HAP-1 (cell line): ENCODE measurements around the gene F12.
"Not testable (repeated sequence)": the region's sequence is repeated elsewhere in the genome, so short reads cannot be mapped to it uniquely, and the experiment has no call there.

Source experiments
- DNase-seq, 2 experiments: peaks; one replicate each; pipeline ENCODE4 v3.0.0-alpha.2; 2016 to 2020; ENCODE audit warnings: low spot score in 2 of 2
- H3K27me3 ChIP-seq: fragments of 250-450 bp; sonication (Bioruptor Pico); 2 replicates; pipeline ENCODE4 v1.5.1; 2020; ENCODE audit warnings: low read depth, mild to moderate bottlenecking, moderate library complexity
- H3K36me3 ChIP-seq: fragments of 250-450 bp; sonication (Bioruptor Pico); replicated peaks from 2 replicates; pipeline ENCODE4 v1.5.1; 2020; ENCODE audit warnings: mild to moderate bottlenecking
- H3K4me1 ChIP-seq: fragments of 250-450 bp; sonication (Bioruptor Pico); 2 replicates; pipeline ENCODE4 v1.5.1; 2020; ENCODE audit warnings: mild to moderate bottlenecking
- H3K4me3 ChIP-seq: fragments of 250-450 bp; sonication (Bioruptor Pico); 2 replicates; pipeline ENCODE4 v1.5.1; 2020; ENCODE audit warnings: mild to moderate bottlenecking, moderate library complexity
- H3K9me3 ChIP-seq: fragments of 250-450 bp; sonication (Bioruptor Pico); 2 replicates; pipeline ENCODE4 v1.5.1; 2020; ENCODE audit warnings: mild to moderate bottlenecking, moderate library complexity
- in situ Hi-C: fragments of 300-500 bp; cut with MboI; formaldehyde crosslinking; loops from 3 replicates; pipeline ENCODE4 v1.14.3; 2020; ENCODE audit warnings: low sequenced_read_pairs, inconsistent platforms, mixed read lengths

The F12 gene

DNA sequence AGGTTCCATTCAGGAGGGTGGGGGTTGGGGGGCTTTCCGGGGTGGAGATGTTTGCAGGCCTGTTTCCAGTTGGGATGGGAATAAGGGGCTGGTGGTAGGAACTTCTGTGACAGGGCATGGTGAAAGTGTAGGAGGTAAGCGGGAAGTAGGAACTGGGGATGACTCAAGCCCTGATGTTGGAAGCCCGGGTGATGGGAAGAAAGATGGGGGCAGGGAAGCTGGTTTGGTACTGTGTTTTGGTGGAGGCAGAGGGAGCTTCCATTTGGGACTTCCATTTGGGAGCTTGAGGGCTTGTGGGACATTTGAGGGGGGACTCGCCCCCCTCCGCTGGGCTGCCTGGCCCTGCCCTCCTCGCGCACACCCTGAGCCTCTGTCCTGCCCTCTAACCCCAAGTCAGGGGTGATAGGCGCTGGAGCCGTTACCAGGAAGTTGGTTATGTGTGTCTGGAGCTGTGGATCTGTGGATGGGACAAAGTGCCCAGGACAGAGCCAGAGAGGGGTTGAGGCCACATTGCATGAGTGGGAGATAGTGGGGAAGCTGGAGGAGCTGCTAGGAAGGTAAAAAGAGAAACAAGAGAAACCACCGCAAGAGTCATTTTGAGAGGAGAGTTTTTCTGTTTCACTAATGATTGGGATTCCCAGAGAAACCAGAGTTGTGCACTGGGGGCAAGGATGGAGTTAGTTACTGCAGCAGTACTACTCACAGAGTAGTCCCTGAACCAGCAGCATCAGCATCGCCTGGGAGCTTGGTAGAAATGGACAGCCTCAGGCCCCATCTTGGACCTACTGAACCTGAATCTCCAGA lies 45.0 kb downstream of the F12 start:
- H3K9me3 ChIP-seq, result no peaks in the 10 kb centered on the region
- no peaks in the 10 kb centered on the region for H3K27me3 ChIP-seq
- H3K36me3 ChIP-seq, result no peaks in the 10 kb centered on the region
- no peak for DNase-seq
- in situ Hi-C loops, result no loop called here
- H3K4me3 ChIP-seq, result no peak overlapping the region
- peaks cover 9% of the 10 kb centered on the region for H3K4me1 ChIP-seq

DNA sequence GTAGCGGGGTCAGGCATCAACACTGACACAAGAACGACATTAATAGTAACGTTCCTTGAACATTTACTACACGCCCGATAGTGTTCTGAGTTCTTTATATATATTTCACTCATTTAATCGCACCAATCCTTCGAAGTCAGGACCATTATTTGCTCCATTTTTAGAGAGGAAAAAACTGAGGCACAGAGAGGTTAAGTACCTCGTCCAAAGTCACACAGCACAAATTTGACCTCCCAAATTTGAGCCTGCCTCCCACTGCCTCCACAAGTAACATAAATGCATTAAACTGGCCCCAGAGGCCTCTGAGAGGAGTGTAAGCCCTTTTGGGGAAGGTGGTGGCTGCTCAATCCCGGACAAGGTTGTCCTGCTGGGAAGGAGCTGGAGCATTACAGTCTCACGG lies 45.8 kb downstream of the F12 start:
- DNase-seq, result no peak
- peaks cover 2% of the 10 kb centered on the region for H3K27me3 ChIP-seq
- no peaks in the 10 kb centered on the region for H3K9me3 ChIP-seq
- in situ Hi-C loops, result no loop called here
- H3K4me1 ChIP-seq, result peaks cover 9% of the 10 kb centered on the region
- no peaks in the 10 kb centered on the region for H3K36me3 ChIP-seq
- peak overlapping the region; percentile 35 for H3K4me3 ChIP-seq

DNA sequence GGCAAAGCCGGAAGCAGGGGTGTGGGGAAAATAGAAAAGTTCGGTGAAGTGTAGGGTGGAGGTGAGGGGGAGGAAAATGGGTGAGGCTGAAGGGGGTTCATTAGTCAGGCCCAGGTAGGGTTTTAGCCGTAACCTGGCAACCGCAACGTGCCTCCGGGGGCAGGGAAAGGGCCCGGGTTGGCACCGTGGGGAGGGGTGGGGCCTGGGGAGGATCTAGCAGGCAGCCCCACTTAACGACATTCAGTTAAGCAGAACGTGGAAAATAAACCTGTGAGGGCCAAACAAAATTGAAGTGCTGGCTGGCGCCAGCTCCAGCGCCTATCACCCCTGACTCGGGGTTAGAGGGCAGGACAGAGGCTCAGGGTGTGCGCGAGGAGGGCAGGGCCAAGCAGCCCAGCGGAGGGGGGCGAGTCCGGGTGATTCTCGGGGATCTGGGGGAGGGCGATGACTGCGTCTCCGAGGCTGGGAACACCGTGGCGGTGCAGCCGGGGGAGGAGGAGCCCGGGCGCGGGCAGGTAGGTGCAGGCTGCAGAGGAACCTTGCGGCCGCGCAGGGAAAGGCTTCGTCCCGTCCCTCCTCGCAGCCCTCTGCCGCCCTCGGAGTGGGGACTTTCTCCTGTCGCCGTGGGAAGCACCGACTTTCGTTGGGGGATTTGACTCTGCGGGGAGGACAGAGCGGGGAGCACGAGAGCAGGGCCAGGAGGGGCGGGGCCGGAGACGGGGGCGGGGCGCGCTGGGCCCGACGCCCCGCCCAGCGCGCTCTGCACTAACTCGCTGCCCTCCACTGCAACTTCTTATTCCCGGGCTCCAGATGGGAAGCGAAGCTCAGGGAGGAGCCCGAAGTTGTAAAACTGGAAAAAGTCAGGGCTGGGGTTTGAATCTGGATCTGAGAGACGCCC lies 46.5 kb downstream of the F12 start:
- in situ Hi-C loops, result no loop called here

DNA sequence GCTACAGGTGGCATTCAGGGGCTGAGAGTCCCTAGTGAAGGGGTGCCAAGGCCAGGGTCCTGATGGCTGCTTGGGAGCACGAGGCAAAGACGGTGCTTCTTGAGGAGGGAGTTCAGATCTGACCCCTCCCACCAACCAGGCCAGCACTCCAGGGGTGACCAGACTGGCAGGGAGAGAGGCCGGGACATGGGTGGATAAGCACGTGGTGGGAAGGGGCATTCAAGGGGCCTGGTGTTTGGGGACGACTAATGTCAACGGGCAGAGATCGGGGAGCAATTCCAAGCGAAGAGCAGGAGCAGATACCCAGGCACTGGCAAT lies 47.1 kb downstream of the F12 start:
- H3K4me3 ChIP-seq, result no peak overlapping the region
- peaks cover 9% of the 10 kb centered on the region for H3K4me1 ChIP-seq
- peaks cover 15% of the 10 kb centered on the region for H3K27me3 ChIP-seq
- no peak for DNase-seq
- H3K9me3 ChIP-seq, result no peaks in the 10 kb centered on the region
- in situ Hi-C loops, result no loop called here
- no peaks in the 10 kb centered on the region for H3K36me3 ChIP-seq

More for the DNA sequence above, 46.5 kb downstream of the F12 start:
- H3K9me3 ChIP-seq, result no peaks in the 10 kb centered on the region
- peaks cover 9% of the 10 kb centered on the region for H3K4me1 ChIP-seq
- peaks cover 9% of the 10 kb centered on the region for H3K27me3 ChIP-seq
- peak; percentile 65 to 80 for DNase-seq
- H3K36me3 ChIP-seq, result no peaks in the 10 kb centered on the region
- H3K4me3 ChIP-seq, result peak overlapping the region; percentile 35

DNA sequence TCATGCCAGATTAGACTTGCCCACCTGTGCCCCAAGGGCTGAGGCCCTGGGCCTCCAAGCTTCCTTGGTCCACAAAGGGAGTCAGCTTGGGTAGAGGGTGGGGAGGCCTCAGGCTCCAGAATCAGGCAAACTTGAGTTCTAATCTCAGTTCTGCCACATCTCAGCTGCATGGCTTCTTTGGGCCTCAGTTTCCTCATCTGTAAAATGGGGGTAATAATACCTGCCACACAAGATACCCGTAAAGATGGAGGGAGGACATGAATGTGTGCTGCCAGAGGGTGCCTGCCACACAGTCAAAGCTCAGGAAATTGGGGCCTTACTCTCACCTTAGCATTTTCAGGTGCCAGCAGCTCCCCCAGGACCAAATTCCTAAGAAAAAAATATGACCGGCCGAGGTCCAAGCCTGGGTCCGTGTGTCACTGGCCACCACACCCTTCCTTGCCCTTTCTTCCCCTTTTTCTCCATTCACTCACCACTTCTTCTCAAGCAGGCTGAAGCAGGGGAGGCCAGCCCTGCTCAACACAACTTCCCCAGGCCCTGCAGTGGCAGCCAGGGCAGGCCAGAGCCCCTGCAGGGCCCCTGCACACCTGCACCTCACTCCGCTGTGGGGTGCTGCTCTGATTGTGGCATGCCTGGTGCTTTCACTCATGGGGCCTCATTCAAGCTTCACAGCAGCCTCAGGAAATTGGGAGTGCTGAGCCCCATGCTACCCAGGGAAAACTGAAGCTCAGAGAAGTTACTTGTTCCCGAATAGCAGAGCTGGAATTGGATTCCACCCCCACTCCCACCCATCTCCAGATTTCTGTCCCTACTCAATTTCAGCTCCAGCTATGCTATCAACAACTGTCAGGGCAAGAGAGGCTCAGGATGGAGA lies 47.7 kb downstream of the F12 start:
- Histone ChIP-seq H3K4me3 (no peak overlapping the region), H3K36me3 (no peaks in the 10 kb centered on the region), H3K9me3 (no peaks in the 10 kb centered on the region), H3K27me3 (peaks cover 17% of the 10 kb centered on the region), H3K4me1 (peaks cover 7% of the 10 kb centered on the region)
- no peak for DNase-seq
- in situ Hi-C loops, result no loop called here

DNA sequence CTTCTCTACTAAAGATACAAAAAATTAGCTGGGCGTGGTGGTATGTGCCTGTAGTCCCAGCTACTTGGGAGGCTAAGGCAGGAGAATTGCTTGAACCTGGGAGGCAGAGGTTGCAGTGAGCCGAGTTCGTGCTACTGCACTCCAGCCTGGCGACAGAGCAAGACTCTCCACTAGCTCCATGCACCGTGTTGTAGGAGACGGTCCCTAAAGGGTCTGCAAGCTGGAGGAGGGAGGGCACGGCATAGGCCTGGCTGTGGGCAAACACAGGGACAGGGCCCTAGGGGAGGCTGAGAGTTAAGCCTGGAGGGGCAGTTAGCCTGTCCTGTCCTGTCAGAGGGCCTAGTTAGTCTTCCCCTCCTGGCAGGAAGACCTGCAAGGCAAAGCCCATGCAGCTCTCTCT lies 48.6 kb downstream of the F12 start:
- H3K9me3 ChIP-seq, in situ Hi-C loops, DNase-seq, H3K4me3 ChIP-seq, H3K4me1 ChIP-seq, H3K36me3 ChIP-seq: not testable (repeated sequence)
- peaks cover 17% of the 10 kb centered on the region for H3K27me3 ChIP-seq

DNA sequence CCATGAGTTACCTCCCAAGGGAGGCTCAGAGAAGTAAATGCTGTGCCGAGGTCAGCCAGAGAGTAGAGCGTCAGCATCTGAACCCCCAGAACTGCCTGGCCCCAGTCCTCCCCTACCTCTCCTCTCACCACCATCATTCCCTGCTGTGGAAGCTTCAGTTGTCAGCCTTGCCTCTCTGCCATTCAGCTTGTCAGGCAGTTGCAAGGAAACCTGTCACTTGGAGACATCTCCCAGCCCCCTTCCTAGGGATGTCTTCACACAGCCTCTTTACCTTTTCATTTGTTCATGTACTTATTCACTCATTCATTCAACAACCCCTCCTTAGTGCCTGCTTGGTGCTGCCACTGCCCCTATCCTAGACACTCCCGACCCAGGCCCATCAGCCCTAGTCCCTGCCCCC lies 49.5 kb downstream of the F12 start:
- Histone ChIP-seq H3K9me3 (peaks cover 3% of the 10 kb centered on the region; the same call in 1 of the 2 replicates), H3K4me1 (peaks cover 7% of the 10 kb centered on the region), H3K4me3 (no peak overlapping the region), H3K36me3 (no peaks in the 10 kb centered on the region), H3K27me3 (peaks cover 17% of the 10 kb centered on the region)
- DNase-seq, result no peak
- in situ Hi-C loops, result no loop called here

DNA sequence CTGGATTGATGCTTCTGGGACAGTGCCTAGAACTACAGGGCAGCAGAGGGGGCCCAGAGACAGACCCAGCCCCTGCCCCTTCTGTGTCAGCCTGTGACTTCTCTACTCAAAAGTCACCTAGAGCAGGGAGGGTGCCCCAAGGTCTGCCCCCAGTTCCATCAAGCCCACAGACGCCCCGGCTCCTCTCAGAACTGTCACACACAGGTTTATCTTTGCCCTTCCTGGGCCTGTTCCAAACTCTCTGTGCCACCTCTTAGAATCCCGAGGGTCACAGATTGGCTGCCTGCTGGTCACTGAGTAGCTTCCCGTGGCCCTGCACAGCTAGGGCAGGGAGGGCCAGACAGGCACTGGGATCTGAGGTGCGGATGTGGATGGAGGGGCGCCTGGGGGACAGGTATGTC lies 49.9 kb downstream of the F12 start:
- H3K4me3 ChIP-seq, result no peak overlapping the region
- peaks cover 7% of the 10 kb centered on the region for H3K4me1 ChIP-seq
- in situ Hi-C loops, result no loop called here
- H3K9me3 ChIP-seq, result peaks cover 3% of the 10 kb centered on the region; the same call in 1 of the 2 replicates
- no peaks in the 10 kb centered on the region for H3K36me3 ChIP-seq
- H3K27me3 ChIP-seq, result peaks cover 17% of the 10 kb centered on the region
- no peak for DNase-seq

DNA sequence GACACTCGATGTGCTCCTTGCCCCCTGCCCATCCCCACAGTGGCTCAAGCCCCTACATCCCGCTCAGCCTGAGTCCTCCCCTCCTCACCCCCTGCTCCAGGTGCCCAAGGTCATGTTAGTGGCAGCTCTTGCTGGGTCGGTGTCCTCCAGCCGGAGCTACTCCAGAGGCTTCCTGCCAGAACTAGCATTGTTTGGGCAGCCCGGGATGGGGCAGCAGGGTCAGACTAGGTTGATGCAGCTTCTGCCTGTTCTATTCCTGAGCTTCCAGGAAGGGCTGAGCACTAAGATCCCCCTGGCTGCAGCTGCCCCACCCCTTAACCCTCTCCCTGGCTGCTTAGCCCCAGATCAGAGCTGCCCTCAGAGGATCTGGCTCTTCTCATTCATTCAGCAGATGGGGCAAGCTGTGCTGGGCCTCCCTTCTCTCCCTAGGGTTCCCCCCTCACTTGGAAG lies 51.0 kb downstream of the F12 start:
- Histone ChIP-seq H3K4me3 (no peak overlapping the region), H3K27me3 (peaks cover 17% of the 10 kb centered on the region), H3K9me3 (peaks cover 3% of the 10 kb centered on the region; the same call in 1 of the 2 replicates), H3K36me3 (no peaks in the 10 kb centered on the region), H3K4me1 (peaks cover 6% of the 10 kb centered on the region)
- in situ Hi-C loops, result no loop called here
- DNase-seq, result no peak

DNA sequence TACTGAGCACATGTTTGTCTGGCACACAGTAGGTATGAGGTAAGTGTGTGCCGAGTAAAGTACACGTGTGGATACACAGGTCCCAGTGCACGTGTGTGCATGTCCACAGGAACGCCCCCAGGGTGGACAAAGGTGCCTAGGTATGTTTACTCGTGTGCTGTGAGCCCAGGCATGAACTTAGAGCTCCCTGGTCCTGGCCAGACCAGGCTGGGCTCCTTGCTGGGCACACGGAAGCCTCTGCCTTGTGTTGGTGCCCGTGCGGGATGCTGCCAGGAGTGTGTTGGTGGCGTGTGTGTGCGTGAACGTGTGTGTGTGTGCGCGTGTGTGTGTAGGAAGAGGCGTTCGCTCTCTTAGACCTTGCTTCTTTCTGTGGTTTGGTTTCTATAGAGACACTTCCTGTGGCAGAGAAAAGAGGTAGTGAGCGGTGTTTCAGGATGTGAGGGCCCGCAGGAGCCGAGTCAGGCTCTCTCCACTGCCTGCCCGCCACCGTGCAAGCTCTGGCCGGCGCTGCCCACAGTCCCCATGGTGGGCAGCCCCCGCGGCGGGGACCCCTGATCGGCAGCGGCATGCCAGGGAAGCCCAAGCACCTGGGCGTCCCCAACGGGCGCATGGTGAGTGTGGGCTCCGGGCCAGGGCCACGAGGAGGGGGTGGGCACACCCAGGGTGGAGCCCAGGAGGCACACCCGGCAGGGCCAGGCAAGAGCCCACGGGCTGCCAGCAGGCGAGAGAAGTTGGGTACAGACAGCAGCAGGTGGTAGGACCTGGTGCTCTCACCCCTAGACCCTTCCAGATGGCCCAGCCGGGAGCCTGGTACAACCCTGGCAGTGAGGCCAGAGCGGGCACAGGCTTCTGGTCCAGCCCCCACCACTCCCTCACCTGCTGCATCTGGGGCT lies 51.7 kb downstream of the F12 start, which contains the start of gene RGS14:
Gene RGS14 (plus strand): TSS at position 466 of the 893 bp plus-strand sequence. CDS start 101 bp downstream, at position 567.
- peaks cover 17% of the 10 kb centered on the region for H3K27me3 ChIP-seq
- peaks cover under 1% of the 10 kb centered on the region for H3K4me1 ChIP-seq
- H3K36me3 ChIP-seq, result no peaks in the 10 kb centered on the region
- H3K4me3 ChIP-seq, result no peak within 1 kb of the TSS
- DNase-seq, result no peak
- in situ Hi-C loops, result no loop called here
- peaks cover 3% of the 10 kb centered on the region; the same call in 1 of the 2 replicates for H3K9me3 ChIP-seq

DNA sequence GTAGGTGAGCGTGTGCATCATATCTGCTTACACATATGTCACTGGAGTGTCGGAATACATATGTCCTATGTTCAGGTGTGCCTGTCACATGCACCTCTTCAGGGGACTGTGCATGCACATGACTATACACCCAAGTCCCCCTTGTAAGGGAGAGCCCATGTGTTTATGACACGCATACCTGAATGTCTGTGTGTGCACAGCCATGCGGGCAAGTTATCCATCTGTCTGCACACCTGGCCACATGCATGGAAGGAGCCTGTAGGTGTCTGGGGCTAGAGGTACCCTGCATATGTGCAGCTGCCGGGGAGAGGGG lies 52.3 kb downstream of the F12 start:
- DNase-seq, result no peak
- in situ Hi-C loops, result no loop called here
- H3K27me3 ChIP-seq, result peaks cover 17% of the 10 kb centered on the region
- H3K9me3 ChIP-seq, result peaks cover 3% of the 10 kb centered on the region; the same call in 1 of the 2 replicates
- H3K36me3 ChIP-seq, result no peaks in the 10 kb centered on the region
- H3K4me3 ChIP-seq, result no peak overlapping the region
- H3K4me1 ChIP-seq, result no peaks in the 10 kb centered on the region; the same call in 1 of the 2 replicates

DNA sequence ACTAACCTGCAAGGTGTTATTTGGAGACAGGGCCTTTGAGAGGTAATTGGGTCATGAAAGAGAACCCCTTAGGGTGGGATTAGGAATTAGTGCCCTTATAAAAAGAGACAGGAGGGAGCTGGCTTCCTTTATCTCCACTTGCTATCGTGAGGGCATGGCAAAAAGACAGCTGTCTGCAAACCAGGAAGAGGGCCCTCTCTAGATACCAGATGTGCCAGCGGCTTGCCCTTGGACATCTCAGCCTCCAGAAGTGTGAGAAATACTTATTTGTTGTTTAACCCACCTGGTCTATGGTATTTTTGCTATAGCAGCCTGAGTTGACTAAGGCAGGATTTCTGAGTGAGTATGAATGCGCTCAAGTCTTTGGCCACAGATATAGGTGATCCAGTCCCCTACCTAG lies 52.6 kb downstream of the F12 start:
- Histone ChIP-seq H3K9me3 (peaks cover 3% of the 10 kb centered on the region; the same call in 1 of the 2 replicates), H3K27me3 (peaks cover 17% of the 10 kb centered on the region), H3K36me3 (no peaks in the 10 kb centered on the region), H3K4me1 (no peaks in the 10 kb centered on the region; the same call in 1 of the 2 replicates), H3K4me3 (no peak overlapping the region)
- in situ Hi-C loops, result no loop called here
- DNase-seq, result no peak

DNA sequence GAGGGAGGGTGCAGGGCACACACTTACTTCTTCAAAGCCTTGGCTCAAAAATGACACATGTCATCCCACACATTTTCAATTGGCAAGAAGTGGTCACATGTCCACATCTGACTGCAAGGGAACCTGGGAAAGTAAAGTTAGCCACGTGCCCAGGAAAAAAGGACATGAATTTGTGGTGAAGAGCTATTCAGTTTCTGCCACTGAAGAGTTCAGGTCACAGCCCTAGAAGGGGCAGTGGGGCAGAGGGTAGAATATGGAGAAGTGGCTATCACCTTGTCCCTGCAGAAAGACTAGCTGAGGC lies 53.5 kb downstream of the F12 start:
- no peak for DNase-seq
- Histone ChIP-seq H3K27me3 (peaks cover 17% of the 10 kb centered on the region), H3K36me3 (no peaks in the 10 kb centered on the region; the same call in 1 of the 2 replicates), H3K9me3 (peaks cover 3% of the 10 kb centered on the region; the same call in 1 of the 2 replicates), H3K4me1 (no peaks in the 10 kb centered on the region; the same call in 1 of the 2 replicates), H3K4me3 (no peak overlapping the region)
- in situ Hi-C loops, result no loop called here
